ENCODE measurements around the gene FUOM. TPM values are rescaled to one million over a fixed set of nuclear protein-coding genes. Genes with fewer than 3 reads are reported as not detected.

Gene FUOM
- total and polyA plus RNA-seq, 10 of the 15 experiments (the other 5 are each of a cell fraction or from before 2014, with no cell fraction given), result 1.8 to 41.7 (median 25.6) TPM

GRCh38 chr10:133394064-133394663 lies 36.3 kb upstream of the FUOM start, which contains the start of gene MTG1 (continued):
- TF ChIP-seq NRF1 (conservative IDR thresholded peaks at IDR 0.05; ENCODE audit: low read depth, low read length), result peak; percentile 92
- no peak for TF ChIP-seq NR2C2 (IDR thresholded peaks at IDR 0.05; ENCODE audit: borderline replicate concordance, control insufficient read depth, insufficient read length, low read depth)
- no peak for TF ChIP-seq FOS (IDR thresholded peaks at IDR 0.05; ENCODE audit: borderline replicate concordance, extremely low read depth, insufficient read length)
- no peak for TF ChIP-seq BRCA1 (IDR thresholded peaks at IDR 0.05; ENCODE audit: low read depth, low read length)
- TF ChIP-seq SKIL (IDR thresholded peaks at IDR 0.05; ENCODE audit: low read depth, poor library complexity, severe bottlenecking), result no peak
- no peak for TF ChIP-seq FOXM1 (IDR thresholded peaks at IDR 0.05; ENCODE audit: low read depth, low read length)

DNA sequence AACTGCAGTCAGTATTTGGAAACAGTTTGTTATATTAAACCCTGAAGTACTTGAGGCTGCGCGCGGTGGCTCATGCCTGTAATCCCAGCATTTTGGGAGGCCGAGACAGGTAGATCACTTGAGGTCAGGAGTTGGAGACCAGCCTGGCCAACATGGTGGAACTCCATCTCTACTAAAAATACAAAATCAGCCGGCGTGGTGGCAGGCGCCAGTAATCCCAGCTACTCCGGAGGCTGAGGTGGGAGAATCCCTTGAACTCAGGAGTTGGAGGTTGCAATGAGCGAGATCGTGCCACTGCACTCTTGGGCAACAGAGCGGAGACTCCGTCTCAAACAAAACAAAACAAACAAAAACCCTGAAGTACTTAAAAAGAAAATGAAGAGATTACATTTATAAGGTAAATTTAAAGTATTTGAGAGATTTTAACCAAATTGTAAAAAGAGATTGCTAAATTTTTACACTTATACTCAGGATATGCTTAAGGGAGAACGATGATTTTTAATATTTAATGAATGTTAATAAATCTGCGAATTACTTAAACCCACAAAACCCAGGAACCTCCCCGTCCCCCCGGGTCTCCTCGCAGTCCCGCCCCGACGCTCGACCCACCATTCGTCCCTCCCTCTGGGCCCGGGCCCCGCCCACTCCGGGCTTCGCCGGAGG lies 35.7 kb upstream of the FUOM start:
- no peaks in the 10 kb centered on the region for H4K20me1 ChIP-seq (ENCODE audit: control insufficient read depth, insufficient read depth)
- H3K27me3 ChIP-seq (replicated peaks in 1 of 2; ENCODE audit: control insufficient read depth in 2 of 2, insufficient read depth in 2 of 2, low read length in 1 of 2), result no peaks in the 10 kb centered on the region
- intact Hi-C loops (cut with micrococcal nuclease; ENCODE audit: unreplicated experiment) (loop anchor here (5.0 kb wide), 2 partner anchors 66 to 86 kb away; partner anchors contain the start of genes TUBGCP2 and ZNF511), in situ Hi-C loops (cut with MboI) (no loop called here)
- peak overlapping the region; percentile 95 for H3K27ac ChIP-seq (ENCODE audit: control insufficient read depth, insufficient read depth)
- peak overlapping the region; percentile 98 for H3K9ac ChIP-seq (ENCODE audit: control insufficient read depth, insufficient read depth, low read length)
- BruUV-seq (replicated peaks), result no TSS peak
- H3K4me3 ChIP-seq, result 0 out of 2 replicates have a peak overlapping the region, but pooled peaks have one; percentile 26
- H3K9me3 ChIP-seq (replicated peaks; ENCODE audit: control insufficient read depth, insufficient read depth, low read length), result no peaks in the 10 kb centered on the region
- H3K79me2 ChIP-seq (ENCODE audit: control insufficient read depth, insufficient read depth, low read length), result peaks cover 24% of the 10 kb centered on the region
- ChIA-PET POLR2A (no interaction called here), RAD21 (ENCODE audit: unreplicated experiment) (no interaction called here), SMC1A (ENCODE audit: uncharacterized antibody, unreplicated experiment) (interaction anchor here (1.2 to 1.3 kb wide), 2 partner anchors 11 to 64 kb away, joined by 4 to 5 read pairs; no protein-coding TSS in a partner anchor), CTCF (interaction anchor here (1.1 kb wide), 1 partner anchor 64 kb away, joined by 4 read pairs; no protein-coding TSS in a partner anchor)
- H3K36me3 ChIP-seq (ENCODE audit: control insufficient read depth in 2 of 2, insufficient read depth in 2 of 2, low read length in 1 of 2), result peaks cover 3% of the 10 kb centered on the region in 2 experiments; a peak in 3 of 4 replicates
- peaks cover 40% of the 10 kb centered on the region for H3K4me1 ChIP-seq (ENCODE audit: control insufficient read depth, insufficient read depth, low read length)
- TF ChIP-seq NFXL1 (IDR thresholded peaks at IDR 0.05; ENCODE audit: borderline replicate concordance) (no peak), TCF12 (IDR thresholded peaks at IDR 0.05; ENCODE audit: low read depth, low read length) (no peak), PAX5 (IDR thresholded peaks at IDR 0.05; ENCODE audit: borderline replicate concordance, low read depth, low read length) (no peak), HDGF (IDR thresholded peaks at IDR 0.05) (no peak)
- TF ChIP-seq, protein P1, sequence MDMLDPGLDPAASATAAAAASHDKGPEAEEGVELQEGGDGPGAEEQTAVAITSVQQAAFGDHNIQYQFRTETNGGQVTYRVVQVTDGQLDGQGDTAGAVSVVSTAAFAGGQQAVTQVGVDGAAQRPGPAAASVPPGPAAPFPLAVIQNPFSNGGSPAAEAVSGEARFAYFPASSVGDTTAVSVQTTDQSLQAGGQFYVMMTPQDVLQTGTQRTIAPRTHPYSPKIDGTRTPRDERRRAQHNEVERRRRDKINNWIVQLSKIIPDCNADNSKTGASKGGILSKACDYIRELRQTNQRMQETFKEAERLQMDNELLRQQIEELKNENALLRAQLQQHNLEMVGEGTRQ (IDR thresholded peaks at IDR 0.05; ENCODE audit: borderline replicate concordance, low read depth, low read length), result no peak
- TF ChIP-seq, protein P2, sequence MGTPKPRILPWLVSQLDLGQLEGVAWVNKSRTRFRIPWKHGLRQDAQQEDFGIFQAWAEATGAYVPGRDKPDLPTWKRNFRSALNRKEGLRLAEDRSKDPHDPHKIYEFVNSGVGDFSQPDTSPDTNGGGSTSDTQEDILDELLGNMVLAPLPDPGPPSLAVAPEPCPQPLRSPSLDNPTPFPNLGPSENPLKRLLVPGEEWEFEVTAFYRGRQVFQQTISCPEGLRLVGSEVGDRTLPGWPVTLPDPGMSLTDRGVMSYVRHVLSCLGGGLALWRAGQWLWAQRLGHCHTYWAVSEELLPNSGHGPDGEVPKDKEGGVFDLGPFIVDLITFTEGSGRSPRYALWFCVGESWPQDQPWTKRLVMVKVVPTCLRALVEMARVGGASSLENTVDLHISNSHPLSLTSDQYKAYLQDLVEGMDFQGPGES (IDR thresholded peaks at IDR 0.05), result no peak
- 23% methylated on average over 27 of the region's 27 CpGs for whole genome bisulfite sequencing (ENCODE audit: insufficient coverage, insufficient replicate concordance, low lambda C conversion rate, missing lambda C conversion rate)
- FAIRE-seq (no peak), DNase-seq (ENCODE audit: low read depth, low spot score) (no peak), ATAC-seq (no peak)
- H3K4me2 ChIP-seq (ENCODE audit: control insufficient read depth, insufficient read depth), result peak overlapping the region; percentile 75
- peak overlapping the region; percentile 22; the same call in 1 of the 2 replicates for H2AFZ ChIP-seq (ENCODE audit: control insufficient read depth, low read depth, low read length)
